IPS DF 6.9 (cell line): Measurements from ENCODE around the gene PHF19.

ENCODE experiments used
- DNase-seq: peaks from one replicate; pipeline ENCODE4 v3.0.0-alpha.2; 2013; ENCODE audit warnings: low read depth, low spot score
- H3K27ac ChIP-seq: one replicate; pipeline ENCODE4 v1.5.1; 2013; ENCODE audit warnings: low read length, control low read depth
- H3K27me3 ChIP-seq: 2 replicates; pipeline ENCODE4 v1.6.1; 2013; ENCODE audit warnings: mild to moderate bottlenecking, low read length; ENCODE audit not compliant: control insufficient read depth, insufficient read depth
- H3K36me3 ChIP-seq: 2 replicates; pipeline ENCODE4 v1.6.1; 2013; ENCODE audit warnings: low read length; ENCODE audit not compliant: control insufficient read depth, insufficient read depth
- H3K4me1 ChIP-seq: 2 replicates; pipeline ENCODE4 v1.6.1; 2013; ENCODE audit warnings: low read length; ENCODE audit not compliant: control insufficient read depth, insufficient read depth
- H3K4me3 ChIP-seq: 2 replicates; pipeline ENCODE4 v1.5.1; 2013; ENCODE audit warnings: mild to moderate bottlenecking, low read length
- H3K9me3 ChIP-seq: 2 replicates; pipeline ENCODE4 v1.6.1; 2013; ENCODE audit warnings: low read length, inconsistent platforms; ENCODE audit not compliant: control insufficient read depth, insufficient read depth
- WGBS: extraction: QIAGEN DNeasy Blood & Tissue Kit; methylation state at CpG from one replicate; pipeline ENCODE4 v1.1.7; 2013; ENCODE audit warnings: mixed read lengths, missing lambda C conversion rate; ENCODE audit not compliant: insufficient read length, insufficient coverage; 5-methylcytosine and 5-hydroxymethylcytosine counted together

Gene PHF19

DNA sequence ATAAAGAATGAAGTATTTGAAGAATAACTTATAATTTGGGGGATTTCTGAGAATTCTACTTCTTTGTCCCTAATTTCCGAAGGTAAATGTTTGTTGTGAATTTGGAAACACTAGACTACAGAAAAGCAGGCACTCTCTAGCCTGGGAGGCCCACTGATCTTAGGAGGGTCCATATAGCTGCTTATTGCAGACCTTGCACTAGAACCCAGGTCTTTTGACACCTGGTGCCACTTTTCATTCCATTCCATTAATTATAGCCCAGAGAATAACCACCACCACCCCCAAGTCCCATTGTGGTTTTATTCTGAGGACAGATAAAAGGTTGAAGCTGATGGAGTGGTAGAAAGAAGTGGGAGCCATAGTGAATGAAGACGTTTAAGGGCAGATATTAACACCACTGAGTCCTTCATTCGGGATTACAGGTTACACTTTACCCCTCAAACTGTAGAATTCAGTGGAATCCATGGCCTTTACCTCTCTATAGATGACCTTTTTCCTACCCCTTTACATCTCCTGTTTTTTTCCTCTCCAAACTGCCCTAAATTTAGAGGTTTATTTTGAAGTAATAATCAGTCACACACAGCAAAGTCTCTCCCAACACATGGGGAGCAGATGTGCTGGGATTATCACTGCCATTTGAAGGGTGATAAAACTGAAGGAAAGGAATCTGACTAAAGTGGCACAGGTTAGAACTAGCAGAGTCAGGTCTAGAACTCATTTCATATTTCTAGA lies 22.2 kb downstream of the PHF19 start:
- no CpG with 5 or more reads among the region's 3 CpGs for WGBS
- Histone ChIP-seq H3K27ac (no peak overlapping the region), H3K36me3 (peaks cover 4% of the 10 kb centered on the region; the same call in 1 of the 2 replicates), H3K4me1 (peaks cover 2% of the 10 kb centered on the region; the same call in 1 of the 2 replicates), H3K9me3 (no peaks in the 10 kb centered on the region), H3K4me3 (no peak overlapping the region), H3K27me3 (no peaks in the 10 kb centered on the region)
- DNase-seq = no peak

DNA sequence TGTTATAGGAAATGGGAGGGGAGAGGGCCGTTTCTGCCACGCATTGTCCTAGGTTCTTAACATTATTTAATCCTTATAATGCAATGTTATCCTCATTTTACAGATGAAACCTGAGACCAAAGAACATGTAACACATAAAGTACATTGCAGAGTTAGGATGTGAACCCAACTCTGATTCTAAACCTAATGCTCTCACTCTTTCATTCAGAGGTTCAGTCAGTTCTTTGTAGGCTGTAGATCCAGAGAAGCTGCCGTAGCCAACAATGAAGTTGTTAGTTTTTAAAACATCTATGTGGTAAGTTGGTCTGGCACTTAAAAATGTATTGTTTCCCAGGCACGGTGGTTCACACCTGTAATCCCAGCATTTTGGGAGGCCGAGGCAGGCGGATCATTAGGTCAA lies 23.8 kb downstream of the PHF19 start:
- H3K36me3 ChIP-seq = peaks cover 4% of the 10 kb centered on the region; the same call in 1 of the 2 replicates
- WGBS = no CpG with 5 or more reads among the region's 6 CpGs
- peaks cover 2% of the 10 kb centered on the region; the same call in 1 of the 2 replicates for H3K4me1 ChIP-seq
- H3K4me3 ChIP-seq = no peak overlapping the region
- no peak overlapping the region for H3K27ac ChIP-seq
- no peaks in the 10 kb centered on the region for H3K9me3 ChIP-seq
- H3K27me3 ChIP-seq = no peaks in the 10 kb centered on the region
- no peak for DNase-seq

DNA sequence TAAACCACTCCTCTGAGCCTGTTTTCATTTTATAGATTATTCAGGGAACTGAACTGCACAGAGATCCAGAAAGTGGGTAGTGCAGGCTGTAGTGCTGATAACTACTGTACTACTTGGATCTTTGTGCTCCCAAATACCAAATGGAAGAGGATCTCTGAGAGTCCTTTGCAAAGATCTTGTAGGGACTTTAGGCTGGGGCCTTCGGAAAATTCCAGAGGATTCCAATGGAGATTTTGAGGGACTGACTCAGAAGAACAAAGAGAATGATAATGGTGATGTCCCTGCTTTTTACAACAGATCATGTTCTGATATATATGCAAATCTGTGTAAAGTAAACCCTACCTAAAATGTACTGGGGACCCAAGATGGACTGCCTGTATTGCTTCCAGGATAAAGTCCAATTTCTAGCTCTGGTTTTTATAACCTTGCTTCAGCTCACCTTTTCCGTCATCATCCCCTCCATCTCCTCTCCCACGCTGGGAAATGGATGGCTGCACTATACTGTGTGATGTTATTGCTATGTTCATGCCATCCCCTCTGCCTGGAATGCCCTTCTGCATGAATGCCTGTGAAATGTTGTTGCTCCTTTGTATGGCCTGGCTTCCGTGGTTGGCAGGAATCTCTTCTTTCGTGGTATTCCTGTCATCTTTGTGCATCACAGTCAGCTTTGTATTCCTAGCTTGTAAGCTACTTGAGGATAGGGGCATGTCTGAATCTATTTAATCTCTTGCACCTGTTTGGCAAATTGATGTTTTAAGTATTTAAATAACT lies 24.6 kb downstream of the PHF19 start:
- Histone ChIP-seq H3K4me1 (peaks cover 2% of the 10 kb centered on the region; the same call in 1 of the 2 replicates), H3K4me3 (no peak overlapping the region), H3K9me3 (no peaks in the 10 kb centered on the region), H3K36me3 (no peaks in the 10 kb centered on the region), H3K27ac (no peak overlapping the region), H3K27me3 (no peaks in the 10 kb centered on the region)
- no peak for DNase-seq
- no CpG with 5 or more reads among the region's 5 CpGs for WGBS

DNA sequence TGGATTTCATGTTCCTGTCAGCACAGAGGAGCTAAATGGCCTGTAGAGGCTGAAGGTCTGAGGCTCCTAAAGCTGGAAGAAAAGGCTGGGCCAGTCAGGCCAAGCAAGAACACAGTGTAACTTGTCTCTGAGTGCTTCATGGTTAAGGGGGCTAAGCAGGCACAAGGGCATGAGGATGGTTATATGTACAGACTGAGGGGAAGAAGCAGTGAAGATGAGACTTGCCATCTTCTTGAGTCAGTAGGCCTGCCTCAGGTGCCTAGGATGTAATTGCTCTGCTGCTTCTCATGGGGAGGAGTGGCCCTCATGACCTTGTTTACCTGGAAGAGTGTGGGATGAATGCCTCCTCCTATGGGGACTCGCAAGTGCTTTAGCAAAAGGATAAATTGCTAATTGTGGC lies 25.5 kb downstream of the PHF19 start:
- no CpG with 5 or more reads among the region's 1 CpG for WGBS
- H3K4me1 ChIP-seq = peaks cover 3% of the 10 kb centered on the region; the same call in 1 of the 2 replicates
- no peak overlapping the region for H3K27ac ChIP-seq
- no peaks in the 10 kb centered on the region for H3K27me3 ChIP-seq
- no peak for DNase-seq
- no peak overlapping the region for H3K4me3 ChIP-seq
- no peaks in the 10 kb centered on the region for H3K9me3 ChIP-seq
- no peaks in the 10 kb centered on the region for H3K36me3 ChIP-seq

GRCh38 chr9:120850315-120850714 lies 26.7 kb downstream of the PHF19 start:
- Histone ChIP-seq H3K27ac (no peak overlapping the region), H3K9me3 (no peaks in the 10 kb centered on the region), H3K4me1 (peaks cover 3% of the 10 kb centered on the region; the same call in 1 of the 2 replicates), H3K36me3 (no peaks in the 10 kb centered on the region), H3K4me3 (no peak overlapping the region), H3K27me3 (no peaks in the 10 kb centered on the region)
- WGBS = no CpG with 5 or more reads among the region's 3 CpGs
- DNase-seq = no peak

GRCh38 chr9:120846906-120847305 lies 30.1 kb downstream of the PHF19 start:
- H3K27me3 ChIP-seq = no peaks in the 10 kb centered on the region
- H3K36me3 ChIP-seq = no peaks in the 10 kb centered on the region
- no peaks in the 10 kb centered on the region for H3K9me3 ChIP-seq
- DNase-seq = no peak
- no CpG with 5 or more reads among the region's 1 CpG for WGBS
- H3K4me1 ChIP-seq = peaks cover 1% of the 10 kb centered on the region; the same call in 1 of the 2 replicates
- H3K27ac ChIP-seq = no peak overlapping the region
- no peak overlapping the region for H3K4me3 ChIP-seq

DNA sequence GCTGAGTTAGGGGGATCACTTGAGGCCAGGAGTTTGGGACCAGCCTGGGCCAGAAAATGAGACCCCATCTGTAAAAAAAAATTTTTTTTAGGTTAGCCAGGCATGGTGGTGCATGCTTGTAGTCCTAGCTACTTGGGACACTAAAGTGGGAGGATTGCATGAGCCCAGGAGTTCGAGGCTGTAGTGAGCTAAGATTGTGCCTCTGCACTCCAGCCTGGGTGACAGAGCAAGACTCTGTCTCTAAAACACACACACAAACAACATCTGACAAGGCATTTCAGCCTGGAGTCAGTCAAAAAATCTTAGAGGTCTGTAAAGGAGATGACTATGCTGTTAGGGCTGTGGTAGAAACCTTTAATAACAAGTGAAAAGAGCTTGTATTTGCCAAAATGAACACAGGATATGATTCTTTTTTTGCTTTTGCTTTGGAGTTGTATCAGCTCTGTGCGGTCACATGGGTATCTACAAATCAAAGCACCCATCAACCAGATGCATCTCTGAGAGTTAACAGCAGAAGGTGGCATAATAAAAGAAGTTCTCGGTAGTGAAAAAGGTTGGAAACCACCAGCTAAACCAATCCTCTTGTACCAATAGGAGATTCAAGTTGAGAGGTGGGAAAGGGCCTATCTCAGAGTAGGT lies 30.6 kb downstream of the PHF19 start:
- WGBS = no CpG with 5 or more reads among the region's 3 CpGs
- Histone ChIP-seq H3K27ac (no peak overlapping the region), H3K9me3 (no peaks in the 10 kb centered on the region), H3K27me3 (no peaks in the 10 kb centered on the region), H3K4me3 (no peak overlapping the region), H3K4me1 (peaks cover 1% of the 10 kb centered on the region; the same call in 1 of the 2 replicates), H3K36me3 (no peaks in the 10 kb centered on the region)
- no peak for DNase-seq

GRCh38 chr9:120845255-120845654 lies 31.7 kb downstream of the PHF19 start:
- no peak for DNase-seq
- no peak overlapping the region for H3K27ac ChIP-seq
- no peaks in the 10 kb centered on the region for H3K27me3 ChIP-seq
- H3K4me1 ChIP-seq = peaks cover 1% of the 10 kb centered on the region; the same call in 1 of the 2 replicates
- H3K4me3 ChIP-seq = no peak overlapping the region
- H3K9me3 ChIP-seq = no peaks in the 10 kb centered on the region
- no peaks in the 10 kb centered on the region for H3K36me3 ChIP-seq

DNA sequence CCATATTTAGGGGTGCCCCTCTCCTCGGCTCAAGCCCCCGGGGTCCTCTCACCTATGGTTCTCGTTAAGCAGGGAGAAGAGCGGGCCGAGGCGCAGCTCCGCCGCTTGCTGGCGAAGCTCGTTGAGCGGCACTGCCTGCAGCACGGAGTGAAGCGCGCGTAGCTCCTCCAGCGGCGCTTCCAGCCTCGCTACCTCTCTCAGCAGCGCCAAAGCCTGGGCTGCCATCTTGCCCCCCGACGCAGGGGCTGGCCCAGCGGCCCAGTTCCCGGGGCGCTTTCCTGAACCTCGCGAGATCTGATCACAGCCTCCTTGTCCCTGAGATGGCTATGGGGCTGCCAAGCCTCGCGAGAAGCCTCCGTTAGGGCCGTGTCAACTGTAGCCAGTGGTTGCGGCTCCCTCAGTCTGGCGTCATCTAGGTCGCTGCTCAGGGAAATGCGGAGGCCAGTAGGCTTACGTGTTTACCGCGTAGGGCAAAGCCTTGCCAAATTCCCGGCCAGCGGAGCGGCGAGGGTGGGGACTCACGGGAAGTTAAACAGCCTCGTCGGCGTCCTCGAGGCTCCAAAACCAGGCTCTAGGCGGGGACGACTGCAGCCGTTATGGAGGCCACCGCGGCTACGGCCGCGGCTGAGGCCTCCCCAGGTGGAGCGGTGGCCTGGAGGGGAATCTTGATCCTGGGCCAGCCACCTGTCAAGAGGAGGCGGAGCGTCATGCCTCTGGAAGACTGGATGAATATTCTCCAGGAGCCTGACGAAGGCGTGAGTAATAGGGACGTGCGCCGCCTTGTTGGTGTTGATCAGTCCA lies 34.1 kb downstream of the PHF19 start, which contains the start of gene PSMD5:
PSMD5 (minus strand) TSS at position 238 of the 801 bp plus-strand sequence; CDS start at position 225, 13 bp downstream.
- no CpG with 5 or more reads among the region's 62 CpGs for WGBS
- peak within 1 kb of the TSS; percentile 91 for H3K4me3 ChIP-seq

More for the DNA sequence above, 34.1 kb downstream of the PHF19 start, which contains the start of gene PSMD5:
- no peak within 1 kb of the TSS for H3K27ac ChIP-seq
- H3K36me3 ChIP-seq = no peaks in the 10 kb centered on the region
- no peaks in the 10 kb centered on the region for H3K27me3 ChIP-seq
- H3K4me1 ChIP-seq = peaks cover 1% of the 10 kb centered on the region; the same call in 1 of the 2 replicates
- H3K9me3 ChIP-seq = no peaks in the 10 kb centered on the region
- DNase-seq = peak; percentile 96
